NCI-H1417 treated with DMSO at 0.1 percent for 48 hours (cell line): Measurements from ENCODE around the gene REG1A.

Experiments
- DNase-seq: peaks from one replicate; lab custom pipeline; 2025; lab: John Stamatoyannopoulos, UW

Gene REG1A

DNA sequence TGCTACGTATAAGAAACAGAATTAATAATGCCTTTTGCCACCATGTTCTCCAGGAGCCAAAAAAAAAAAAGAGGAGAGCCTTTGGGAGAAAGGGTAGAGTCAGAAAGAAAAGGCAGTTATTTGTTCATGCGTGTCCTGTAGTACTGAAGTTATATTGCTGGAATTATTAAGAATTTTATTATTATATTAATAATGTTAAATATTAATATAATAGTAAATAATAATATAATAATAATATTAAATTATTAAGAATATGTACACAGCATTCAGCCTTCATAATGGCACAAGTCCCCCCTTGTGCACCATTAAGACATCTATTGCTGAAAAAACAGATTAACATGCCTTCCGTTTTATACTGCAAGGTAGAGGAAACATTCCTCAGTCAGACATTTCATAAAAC, 8.1 kb downstream of the REG1A start:
- DNase-seq: no peak

DNA sequence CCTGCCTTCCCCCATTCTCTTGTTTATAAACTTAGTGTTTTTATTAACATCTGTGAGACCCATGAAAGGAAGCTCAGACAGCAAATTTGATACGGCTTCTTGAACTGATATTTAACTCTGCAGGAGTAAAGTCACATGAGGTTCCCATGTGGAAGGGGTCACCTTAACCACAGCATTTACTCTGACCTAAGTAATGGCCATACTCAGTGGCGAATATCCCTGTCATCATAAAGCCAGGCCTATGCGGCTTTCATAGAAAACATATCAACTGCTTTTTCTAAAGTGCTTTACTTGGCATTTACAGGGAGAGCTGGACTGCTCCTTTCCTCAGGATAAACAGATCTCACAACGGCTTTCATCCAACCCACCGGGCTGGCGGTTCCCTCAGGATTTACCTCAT, 9.0 kb downstream of the REG1A start:
- DNase-seq: no peak

DNA sequence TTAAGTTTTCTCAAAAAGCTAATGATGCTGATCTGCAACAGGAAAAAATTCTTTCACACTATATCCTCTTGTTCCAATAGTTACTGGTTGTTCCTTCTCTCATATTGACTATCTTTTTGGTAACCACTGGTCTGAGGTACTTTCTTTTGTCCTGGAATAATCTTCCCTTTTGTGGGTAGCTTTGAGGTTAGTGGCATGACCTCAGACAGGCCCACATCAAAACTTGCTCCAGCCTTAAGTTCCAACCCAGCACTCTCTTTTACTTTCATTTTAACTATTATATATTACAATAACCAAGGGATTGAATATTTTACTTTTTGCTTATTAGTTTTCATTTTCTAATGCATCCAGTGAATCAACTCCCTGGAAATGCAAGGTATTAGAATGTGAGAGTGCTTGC, 9.5 kb downstream of the REG1A start:
- DNase-seq: no peak

DNA sequence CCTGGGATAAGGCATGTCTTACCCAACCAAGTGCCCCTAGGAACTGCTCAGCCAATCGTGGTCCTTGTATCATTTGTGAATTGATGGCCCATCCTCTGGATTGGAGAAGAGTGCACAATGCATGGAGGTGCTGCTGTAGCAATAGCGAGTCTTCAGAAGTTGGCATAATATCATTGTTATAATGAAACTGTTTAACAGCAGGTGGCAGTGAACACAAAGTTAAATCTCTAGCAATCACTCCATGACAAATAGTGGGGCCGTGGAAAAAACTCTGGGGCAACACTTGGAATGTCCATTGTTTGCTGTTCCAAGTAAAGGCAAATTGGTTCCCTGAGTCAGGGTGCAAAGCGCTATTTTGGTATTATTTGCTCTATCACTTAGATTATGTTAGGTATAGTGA, 11.4 kb downstream of the REG1A start:
- no peak for DNase-seq

DNA sequence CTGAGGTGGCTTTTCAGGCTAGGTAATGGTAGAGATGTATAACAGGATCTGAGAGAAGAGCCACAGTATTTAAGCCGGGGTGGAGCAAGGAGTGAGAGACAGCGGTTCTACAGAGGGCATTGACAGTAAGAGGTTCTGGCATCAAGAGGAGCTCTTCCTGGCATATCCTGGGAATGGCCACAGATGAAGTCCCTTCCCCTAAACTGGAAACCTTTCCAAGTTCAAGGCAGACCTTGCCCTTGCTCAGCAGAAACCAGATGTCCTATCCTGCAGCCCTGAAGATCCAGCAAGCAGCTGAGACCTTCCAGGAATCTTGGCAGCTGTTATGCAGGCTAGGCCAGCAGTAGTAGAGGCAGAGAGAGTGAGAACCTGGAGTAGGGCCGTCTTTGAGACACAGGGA, 18.1 kb downstream of the REG1A start:
- no peak for DNase-seq

DNA sequence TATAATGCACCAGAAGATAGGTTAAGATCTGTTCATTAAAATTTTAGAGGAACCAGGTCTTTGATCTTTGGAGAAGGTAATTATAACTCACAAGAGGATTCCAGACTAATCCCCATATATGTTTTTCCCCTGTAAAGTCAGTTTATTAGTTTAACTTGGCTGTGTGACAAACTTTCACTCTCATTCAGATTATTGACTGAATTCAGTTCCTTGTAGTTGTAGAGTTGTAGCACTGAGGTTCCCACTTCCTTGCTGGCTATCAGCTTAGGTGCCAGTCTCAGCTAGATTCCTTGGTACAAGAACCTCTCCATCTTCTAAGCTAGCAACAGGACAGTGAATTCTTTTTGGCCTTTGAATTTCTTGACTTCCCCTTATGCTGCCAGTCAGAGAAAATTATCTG, 19.1 kb downstream of the REG1A start:
- no peak for DNase-seq

DNA sequence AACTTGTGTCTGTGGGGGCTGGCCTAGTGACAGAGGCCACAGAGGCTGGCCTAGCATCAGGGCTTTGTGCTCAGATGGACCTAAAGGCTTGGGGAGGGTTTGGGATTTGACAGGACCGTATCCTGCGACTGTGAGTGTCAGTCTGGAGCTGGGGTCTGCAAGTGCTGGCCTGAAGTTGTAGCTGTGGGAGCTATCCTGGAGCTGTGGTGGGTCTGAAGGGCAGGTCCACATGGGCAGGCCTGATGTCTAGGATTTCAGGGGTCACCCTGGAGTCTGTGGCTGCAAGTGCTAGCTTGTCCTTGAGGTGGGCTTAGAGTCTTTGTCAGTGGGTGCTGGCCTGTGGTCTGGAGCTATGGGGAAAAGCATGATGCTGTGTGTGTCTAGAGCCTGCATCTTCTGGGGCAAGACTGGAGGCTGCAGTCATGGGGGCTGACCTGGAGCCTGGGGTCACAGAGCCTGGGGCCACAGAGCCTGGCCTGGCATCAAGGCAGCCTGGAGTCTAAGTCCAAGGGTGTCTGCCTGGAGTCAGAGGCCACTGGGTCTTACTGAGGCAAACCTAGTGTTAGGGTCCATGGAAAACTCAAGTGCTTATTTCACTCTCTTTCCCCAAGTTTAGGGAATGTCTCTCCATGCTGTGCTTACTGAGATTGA, 35.7 kb downstream of the REG1A start:
- DNase-seq: no peak

DNA sequence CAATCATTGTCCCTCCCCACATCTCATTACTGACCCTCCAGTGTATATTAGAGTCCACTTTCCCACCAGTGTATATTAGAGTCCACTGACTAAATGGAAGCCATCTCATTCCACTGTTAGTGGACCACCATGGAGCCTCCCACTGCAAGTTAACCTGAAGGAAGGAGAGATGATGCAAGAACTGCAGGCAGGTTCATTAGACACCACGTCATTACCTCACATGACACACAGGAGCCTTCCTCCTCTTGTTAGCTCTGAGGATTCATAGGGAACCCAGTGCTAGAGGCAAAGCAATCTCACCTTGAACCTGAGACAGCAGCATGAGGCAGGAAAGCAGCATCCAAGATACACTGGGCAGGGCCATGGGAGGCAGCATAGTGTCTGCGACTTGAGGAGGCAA, 38.7 kb downstream of the REG1A start:
- no peak for DNase-seq

DNA sequence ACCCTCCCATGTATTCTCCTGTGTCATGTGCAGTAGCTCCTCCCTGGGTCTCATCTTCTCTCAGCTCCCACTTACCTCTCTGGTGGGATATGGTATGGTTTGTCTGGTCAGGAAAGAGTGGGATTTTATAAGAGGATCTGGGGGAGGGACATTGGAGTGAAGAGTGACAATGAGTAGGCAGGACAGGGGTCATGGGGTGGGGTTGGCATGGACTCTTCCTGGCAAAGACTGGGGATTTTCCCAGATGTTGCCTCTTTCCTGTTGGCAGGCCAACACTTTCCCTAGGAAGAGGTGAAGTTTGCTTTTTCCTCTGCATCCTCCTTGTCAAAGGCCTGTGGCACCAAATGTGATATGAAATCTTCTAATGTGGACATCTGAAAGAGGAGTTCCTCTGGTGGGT, 39.4 kb downstream of the REG1A start, which contains the start of gene REG3A:
REG3A (minus strand) TSS at position 101 of the 400 bp plus-strand sequence. CDS start 348 bp downstream, outside the sequence.
- DNase-seq: no peak

DNA sequence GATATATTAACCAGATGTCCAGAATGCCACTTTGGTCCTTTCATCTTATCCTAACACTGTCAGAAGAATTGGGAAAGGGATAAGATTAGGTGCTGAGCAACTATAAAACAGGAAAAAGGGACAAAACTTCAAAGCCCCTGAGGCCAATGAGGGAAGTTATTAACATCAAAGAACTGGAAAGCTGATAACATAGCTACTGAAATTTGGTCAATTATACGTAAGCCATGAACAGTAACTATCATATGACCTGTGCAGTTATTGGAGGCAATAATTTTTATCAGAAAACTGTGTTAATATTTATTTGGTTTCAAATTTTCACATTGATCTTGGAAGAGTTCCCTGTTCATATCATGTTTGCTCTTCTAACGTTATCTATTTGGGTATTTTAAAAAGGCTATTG, 41.8 kb downstream of the REG1A start:
- no peak for DNase-seq

DNA sequence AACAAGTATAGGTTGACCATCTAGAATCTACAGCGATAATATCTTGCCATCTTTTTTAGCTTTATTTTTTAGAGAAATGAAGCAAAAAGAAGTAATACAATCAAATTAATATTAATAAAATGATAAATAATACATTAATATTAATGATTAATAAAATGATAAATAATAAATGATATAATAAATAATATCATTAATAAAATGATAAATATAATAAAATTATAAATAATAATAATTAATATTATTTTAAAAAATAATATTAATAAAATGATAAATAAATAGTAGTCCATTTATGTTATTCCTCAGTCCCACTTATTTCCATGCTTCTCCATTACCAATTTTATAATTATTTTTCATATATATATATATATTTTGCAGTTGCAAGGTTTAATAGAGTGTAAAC, 42.5 kb downstream of the REG1A start:
- no peak for DNase-seq

DNA sequence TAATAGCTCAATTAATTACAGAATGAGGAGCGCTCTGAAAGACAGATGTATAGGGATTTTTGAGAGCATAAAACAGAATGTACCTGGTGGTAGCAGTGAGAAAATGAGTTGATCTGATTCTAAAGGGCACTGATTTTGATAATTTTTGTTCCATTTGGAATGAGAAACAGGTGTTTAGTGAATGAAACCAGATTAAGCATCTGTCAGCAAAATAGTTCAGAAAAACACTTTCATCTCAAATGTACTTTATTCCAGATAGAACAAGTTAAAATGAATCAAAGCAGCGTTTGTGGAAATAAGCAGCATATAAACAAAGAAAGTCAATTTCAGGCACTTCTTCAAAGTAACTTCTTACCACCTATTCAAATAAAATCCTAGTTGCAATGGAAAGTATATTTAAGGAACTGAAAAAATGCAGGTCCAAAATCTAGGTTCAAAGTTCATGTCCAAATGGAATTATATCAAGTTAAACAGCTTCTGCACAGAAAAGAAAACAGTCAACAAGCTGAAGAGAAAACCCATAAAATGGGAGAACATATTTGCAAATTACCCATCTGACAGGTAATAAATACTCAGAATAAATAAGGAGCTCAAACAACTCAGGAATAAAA, 51.2 kb downstream of the REG1A start:
- DNase-seq: no peak
